NCI-H1436 treated with DMSO at 0.1 percent for 48 hours (cell line): ENCODE results near the gene CLIP4.

Experiments
- DNase-seq: peaks from one replicate; lab custom pipeline; 2025; lab: John Stamatoyannopoulos, UW

Gene CLIP4

DNA sequence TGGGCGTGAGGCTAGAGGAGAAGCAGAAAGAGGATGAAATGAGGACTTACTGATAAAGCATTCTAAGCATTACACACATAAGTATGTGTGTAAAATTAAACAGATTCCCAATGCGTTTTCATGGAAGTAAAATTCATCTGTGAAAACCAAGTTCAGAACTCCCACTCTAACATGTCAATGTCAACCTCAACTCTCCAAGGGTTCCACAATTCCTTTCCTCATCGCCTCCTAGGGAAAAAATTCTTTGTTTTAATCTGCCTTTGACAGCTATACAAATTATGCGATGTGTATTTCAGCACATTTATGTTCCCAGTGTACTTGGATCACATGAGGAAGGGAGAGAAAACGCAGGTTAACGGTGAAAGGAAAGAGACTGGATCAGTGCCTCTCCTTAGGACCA lies 76.6 kb downstream of the CLIP4 start:
- no peak for DNase-seq

DNA sequence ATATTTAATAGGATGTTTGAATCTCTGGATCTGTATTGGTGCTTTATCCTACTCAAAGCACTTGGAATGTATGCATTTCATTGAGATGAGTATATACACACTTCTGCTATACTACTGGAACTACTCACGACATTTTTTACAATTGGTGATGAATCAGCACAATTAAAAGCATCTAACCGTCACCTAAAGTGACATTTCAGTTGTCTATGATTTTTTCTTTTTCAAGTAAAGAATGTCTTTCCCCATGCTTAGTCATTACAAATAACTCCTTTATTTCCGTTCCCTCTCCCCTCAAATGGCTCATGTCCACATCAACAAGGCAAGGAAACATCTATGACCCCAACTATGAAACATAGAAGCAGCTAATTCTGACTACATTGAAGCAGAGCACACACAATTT lies 77.3 kb downstream of the CLIP4 start:
- DNase-seq, result no peak

DNA sequence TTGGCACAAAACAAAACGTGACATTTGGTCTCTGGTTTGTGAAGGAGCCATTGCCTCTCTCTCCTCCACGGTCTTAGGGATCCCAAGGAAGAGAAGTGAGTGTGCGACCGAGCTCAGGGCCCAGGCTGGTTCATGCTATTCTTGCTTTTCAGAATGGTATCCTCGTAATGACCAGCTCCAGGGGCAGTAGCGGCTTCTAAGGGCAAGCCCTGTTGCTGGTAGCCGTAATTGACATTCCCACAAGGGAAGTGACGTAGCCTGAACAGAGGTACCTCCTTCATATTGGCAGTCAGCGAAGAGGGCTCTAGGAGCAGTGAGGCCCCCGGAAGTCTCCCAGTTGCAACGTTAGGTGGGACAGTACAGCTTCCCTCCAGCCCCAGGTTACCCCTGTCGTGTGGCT lies 77.9 kb downstream of the CLIP4 start:
- DNase-seq, result no peak

GRCh38 chr2:29193681-29194080 lies 78.5 kb downstream of the CLIP4 start:
- DNase-seq, result no peak

GRCh38 chr2:29195796-29196195 lies 80.6 kb downstream of the CLIP4 start:
- DNase-seq, result no peak

DNA sequence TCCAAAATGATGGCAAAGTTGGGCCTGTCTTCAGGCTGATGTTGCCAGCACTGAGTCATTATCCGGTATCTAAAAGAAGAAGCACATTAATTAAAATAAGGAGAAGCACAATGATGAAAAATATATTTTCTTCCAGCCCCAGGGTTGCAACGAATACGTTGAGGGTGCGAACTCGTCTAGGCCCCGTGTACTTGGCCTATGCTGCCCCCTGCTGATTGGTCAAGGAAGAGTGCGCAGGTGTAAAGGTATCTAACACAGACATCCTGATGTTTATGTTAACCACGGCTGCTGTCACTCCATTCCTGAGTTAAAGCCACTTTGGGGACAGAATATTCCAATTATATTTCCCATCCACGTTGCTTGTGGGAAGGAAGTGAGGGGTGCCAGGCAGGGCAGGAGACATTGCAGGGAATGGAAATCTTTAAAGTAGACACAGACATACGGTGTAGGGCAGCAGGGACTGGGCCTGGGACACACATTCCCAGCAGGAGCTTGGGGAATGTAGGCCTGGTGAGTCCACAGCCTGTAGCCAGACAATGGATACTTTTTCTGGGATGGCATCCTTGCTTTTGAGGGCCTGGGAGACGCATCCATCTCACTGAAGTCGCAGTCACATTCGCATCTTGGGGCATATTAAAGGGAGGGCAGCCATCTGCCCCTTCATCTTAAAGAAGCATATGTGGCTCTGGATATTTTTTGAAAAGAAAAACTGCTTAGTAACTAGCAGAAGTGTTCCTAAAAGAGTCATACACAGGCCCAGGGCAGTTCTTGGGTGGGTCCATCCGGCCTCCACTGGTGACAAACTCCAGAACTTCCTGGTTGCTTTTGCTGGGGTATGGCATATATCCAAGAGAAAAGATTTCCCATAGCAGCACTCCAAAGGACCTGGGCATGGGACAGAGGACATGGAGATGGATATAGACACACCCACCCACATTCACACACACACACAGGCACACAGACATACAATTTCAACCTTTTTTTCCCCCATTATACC lies 81.9 kb downstream of the CLIP4 start:
- peak; percentile 5 for DNase-seq

DNA sequence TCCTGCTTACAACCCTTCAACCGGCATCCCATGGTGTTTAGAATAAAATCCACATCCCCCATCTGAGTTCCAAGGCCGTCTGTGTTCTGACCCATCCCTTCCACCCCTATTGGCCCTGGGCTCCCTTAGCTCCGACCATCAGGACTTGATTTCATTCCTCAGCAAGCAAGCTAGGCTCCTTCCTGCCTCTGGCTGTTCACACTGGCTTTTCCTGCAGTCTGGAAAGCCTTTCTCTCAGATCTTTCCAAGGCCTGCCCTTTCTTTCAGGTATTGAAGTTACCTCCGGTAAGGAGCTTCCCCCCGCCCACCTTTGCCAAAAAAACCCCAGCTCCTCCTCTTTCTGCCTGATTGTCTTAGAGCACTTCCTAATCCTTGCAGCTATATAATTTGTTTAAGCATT lies 86.8 kb downstream of the CLIP4 start:
- DNase-seq, result no peak

DNA sequence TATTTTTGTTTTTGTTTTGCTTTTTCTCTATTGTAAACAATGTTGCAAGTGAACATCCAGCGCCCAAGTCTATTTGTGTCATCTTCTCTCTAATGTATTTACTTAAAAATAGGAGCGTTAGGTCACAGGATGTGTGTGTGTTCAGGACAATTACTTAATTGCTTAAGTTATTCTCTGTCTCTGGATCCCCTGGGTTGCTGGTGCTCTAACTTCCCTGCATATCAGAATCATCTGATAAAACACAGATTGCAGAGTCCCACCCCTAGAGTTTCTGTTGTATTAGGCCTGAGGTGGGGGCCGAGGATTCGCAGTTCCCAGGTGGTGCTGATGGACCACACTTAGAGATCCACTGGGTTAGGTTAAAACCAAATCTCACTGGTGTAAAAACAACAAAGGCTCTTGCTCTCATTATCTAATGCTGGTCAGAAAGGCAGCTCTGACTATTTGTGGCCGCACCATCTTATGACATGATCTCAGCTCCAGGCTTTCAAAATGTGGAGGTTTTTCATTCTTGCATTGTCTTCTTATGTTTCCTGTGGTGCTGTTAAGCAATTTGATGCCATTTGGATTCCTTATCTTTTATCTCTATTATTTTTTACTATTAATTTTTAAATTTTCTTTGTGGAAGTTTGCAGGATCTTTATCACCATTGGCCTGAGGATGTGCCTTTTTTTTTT lies 87.7 kb downstream of the CLIP4 start:
- no peak for DNase-seq

DNA sequence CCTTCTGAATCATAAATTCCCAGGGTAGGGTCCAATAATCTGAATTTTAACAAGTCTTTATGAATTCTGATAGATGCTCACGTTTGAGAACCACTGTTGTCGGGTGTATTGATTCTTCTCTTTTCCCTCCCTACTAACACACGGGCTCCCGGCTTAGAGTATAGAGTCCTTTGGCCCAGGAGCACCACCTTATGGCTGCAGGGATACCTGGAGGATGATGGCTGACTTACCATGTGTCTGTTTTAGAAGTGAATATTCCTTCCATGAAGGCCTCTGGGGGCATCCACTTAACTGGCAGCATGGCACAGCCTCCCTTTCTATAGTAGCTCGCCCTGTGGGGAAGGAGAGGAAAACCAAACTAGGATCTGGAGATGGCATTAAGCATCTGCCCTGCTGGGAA lies 91.7 kb downstream of the CLIP4 start:
- DNase-seq, result no peak

DNA sequence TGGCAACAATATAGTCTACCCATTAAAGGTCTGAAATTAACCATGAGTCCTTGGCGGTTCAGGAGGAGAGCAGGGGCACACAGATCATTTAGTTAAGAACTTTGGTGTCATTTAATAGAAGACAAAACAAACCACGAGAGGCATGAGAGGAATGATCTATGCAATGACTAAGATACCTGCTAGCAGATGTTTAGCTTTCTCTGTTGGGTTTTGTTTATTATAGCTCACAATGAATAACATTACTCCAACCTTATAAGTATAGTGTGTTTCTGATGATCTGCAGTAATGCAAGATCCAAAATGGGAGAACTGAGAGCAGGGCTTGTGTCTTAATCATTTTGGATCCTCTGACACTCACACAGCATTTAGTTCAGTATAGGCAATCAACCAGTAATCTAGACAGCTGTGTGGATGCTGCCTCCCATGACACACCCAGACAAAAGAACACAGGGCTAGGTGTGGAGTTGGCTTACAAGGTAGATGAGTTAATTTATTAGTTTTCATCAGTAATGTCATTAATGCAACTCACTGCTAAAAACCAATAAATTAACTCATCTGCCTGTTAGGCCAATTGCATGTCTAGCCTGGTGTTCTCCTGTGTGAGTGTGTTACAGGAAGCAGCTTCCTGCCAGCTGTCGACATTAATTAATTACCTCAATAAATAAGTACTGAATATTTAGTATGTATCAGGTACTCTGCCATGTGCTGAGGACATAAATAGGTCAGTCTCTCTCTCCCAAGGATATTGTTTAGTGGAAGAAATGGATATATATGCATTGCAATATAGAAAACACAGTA lies 92.3 kb downstream of the CLIP4 start:
- no peak for DNase-seq

DNA sequence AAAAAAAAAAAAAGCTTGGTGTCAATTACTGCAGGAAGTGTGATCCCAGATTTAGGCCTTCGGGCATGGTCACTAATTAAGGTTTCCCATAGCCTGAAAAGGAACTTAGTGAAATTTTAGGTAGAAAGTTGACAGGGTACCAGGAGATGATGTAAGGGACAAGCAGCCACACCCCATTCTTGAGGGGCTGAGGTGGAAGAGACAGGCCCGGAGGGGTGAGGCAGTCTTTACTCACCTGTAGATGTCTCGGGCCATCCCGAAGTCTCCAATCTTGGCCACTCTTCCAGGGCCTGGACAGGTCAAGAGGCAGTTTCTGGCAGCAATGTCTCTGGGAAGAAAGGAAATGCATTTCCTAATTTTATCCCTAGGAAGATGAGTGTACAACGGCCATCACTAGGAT lies 94.3 kb downstream of the CLIP4 start:
- DNase-seq, result no peak

DNA sequence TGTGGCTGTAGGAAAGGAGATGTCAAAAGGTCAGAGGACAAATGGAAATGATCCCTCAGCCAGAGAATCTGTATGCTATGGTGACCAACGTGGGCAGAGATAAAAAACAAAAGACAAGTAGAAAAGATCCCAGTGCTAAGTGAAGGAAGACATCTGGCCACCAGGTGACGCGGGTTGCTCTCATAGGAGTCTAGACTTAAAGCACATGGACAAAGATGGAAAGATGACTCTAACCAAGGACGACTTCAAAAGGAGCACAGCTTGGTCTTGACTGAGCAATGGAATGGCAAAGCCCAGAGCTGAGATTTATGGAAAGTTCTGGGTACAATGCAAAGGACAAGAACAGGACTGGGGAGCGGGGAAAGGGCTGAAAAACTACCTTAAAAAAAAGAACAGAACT lies 96.8 kb downstream of the CLIP4 start:
- DNase-seq, result no peak

- no peak for DNase-seq
Observed at GRCh38 chr2:29213888-29214291, 98.7 kb downstream of the CLIP4 start.

- no peak for DNase-seq
Observed at GRCh38 chr2:29215073-29215472, 99.9 kb downstream of the CLIP4 start.

- no peak for DNase-seq
Observed at GRCh38 chr2:29215739-29216608, 100.8 kb downstream of the CLIP4 start.

- DNase-seq, result no peak
Observed at GRCh38 chr2:29216609-29216909, 101.3 kb downstream of the CLIP4 start.

DNA sequence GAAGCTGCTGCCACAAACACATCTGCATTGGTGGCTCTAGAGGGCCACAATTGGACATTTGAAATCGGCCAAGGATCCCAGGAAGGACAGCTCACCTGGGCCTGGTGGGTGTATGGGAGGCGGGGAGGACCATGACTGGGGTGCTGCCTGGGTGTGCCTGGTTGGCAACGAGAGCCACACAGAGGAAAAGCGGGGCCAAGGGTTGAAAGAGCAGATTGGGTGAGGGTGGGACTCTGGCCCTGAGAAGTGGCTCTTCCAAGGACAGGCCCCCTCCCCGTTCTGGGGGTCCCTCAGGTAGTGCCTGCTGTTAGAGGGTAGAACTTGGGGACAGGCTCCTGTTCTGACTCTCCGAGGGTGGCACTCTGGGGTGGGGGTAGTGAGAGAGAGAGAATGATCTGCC lies 102.9 kb downstream of the CLIP4 start:
- DNase-seq, result no peak

DNA sequence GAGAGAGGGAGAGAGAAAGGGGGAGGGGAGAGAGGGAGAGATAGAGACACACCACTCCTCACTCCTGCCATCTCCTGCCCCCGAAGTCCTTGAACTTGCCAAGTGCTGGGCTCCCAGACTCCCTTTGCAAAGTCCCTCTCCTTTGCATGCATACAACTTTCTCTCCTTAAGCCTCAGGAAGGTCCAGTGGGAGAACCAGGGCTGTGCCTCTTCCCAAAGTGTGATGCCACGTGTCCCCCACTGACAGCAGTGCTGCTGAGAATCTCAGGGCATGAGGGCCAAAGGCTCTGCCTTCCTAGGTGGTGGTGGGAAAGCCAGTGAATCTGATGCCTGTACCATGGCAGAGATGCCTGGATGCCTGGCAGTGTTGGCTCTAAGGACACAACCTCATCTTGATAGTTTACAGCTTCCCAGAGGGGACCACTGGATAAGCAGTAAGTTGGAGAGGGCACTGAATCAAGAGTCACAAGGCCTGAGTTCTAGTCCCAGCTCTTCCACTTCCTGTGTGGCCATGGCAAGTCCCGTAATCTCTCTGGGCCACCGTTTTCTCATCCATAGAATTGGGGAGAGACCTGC lies 103.4 kb downstream of the CLIP4 start:
- DNase-seq, result no peak

- no peak for DNase-seq
Observed at GRCh38 chr2:29219374-29219773, 104.2 kb downstream of the CLIP4 start.

DNA sequence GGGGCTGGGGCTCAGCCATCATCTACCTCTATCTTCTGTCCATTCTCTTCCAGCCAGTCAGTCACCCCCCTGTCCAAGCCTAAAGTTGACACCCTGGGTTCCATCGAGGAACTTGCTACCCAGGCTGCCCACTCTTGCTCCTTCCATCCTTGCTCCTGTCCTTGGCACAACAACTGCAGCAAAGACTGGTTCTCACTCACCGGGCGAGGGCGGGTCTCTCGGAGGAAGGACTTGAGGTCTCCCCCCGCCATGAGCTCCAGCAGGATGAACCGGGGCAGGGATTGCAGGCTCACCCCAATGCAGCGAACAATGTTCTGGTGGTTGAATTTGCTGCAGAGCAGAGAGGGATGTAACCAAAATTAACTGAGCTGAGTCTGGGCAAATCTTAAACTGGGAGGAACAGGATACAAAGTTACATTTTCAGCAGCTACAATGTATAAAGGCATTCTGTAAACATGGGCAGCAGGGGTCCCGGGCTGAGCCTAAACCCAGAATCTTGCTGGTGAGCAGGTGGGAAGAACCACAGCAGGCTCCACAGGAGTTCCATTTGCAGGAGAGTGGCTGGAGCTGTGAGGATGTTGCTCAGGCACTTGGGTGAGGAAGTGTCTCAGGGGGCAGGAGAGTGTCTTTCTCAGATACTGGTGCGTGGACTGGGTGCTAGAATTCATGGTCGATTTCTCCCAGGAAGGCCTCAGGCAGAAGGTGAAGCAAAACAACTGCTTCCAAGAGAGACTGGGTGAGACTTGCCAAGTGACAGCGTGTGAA lies 105.5 kb downstream of the CLIP4 start:
- DNase-seq, result no peak
